Measurements from ENCODE around the gene DNAJC18. TPM values are rescaled to one million over a fixed set of nuclear protein-coding genes. Genes with fewer than 3 reads are reported as not detected.
A peak's percentile ranks its signal among the peaks of the same experiment; 100 is the strongest.
"Not testable (repeated sequence)": the region's sequence is repeated elsewhere in the genome, so short reads cannot be mapped to it uniquely, and the experiment has no call there.

DNAJC18 gene
- total RNA-seq, 2 donors from 2014 or later = 5.9 to 8.5 TPM

GRCh38 chr5:139451878-139452660, 12.7 kb upstream of the DNAJC18 start:
- Histone ChIP-seq H3K4me3 (no peak overlapping the region), H3K36me3 (peaks cover 6% of the 10 kb centered on the region), H3K27me3 (no peaks in the 10 kb centered on the region), H3K9me3 (no peaks in the 10 kb centered on the region), H3K27ac (no peak overlapping the region), H3K4me1 (peaks cover 0 to 6% of the 10 kb centered on the region in 2 donors)
- no peak for DNase-seq (ENCODE audit: low spot score)
- TF ChIP-seq, protein P1, sequence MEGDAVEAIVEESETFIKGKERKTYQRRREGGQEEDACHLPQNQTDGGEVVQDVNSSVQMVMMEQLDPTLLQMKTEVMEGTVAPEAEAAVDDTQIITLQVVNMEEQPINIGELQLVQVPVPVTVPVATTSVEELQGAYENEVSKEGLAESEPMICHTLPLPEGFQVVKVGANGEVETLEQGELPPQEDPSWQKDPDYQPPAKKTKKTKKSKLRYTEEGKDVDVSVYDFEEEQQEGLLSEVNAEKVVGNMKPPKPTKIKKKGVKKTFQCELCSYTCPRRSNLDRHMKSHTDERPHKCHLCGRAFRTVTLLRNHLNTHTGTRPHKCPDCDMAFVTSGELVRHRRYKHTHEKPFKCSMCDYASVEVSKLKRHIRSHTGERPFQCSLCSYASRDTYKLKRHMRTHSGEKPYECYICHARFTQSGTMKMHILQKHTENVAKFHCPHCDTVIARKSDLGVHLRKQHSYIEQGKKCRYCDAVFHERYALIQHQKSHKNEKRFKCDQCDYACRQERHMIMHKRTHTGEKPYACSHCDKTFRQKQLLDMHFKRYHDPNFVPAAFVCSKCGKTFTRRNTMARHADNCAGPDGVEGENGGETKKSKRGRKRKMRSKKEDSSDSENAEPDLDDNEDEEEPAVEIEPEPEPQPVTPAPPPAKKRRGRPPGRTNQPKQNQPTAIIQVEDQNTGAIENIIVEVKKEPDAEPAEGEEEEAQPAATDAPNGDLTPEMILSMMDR (IDR thresholded peaks at IDR 0.05) = no peak

- H3K4me3 ChIP-seq = no peak overlapping the region
- H3K27ac ChIP-seq = no peak overlapping the region
- no peaks in the 10 kb centered on the region for H3K27me3 ChIP-seq
- H3K36me3 ChIP-seq = peaks cover 6% of the 10 kb centered on the region
- TF ChIP-seq, protein P1 (IDR thresholded peaks at IDR 0.05) = no peak
- H3K4me1 ChIP-seq = peaks cover 0 to 12% of the 10 kb centered on the region in 2 donors
- H3K9me3 ChIP-seq = no peaks in the 10 kb centered on the region
- DNase-seq (ENCODE audit: low spot score) = no peak
Observed at GRCh38 chr5:139451176-139451575, 11.9 kb upstream of the DNAJC18 start.

DNA sequence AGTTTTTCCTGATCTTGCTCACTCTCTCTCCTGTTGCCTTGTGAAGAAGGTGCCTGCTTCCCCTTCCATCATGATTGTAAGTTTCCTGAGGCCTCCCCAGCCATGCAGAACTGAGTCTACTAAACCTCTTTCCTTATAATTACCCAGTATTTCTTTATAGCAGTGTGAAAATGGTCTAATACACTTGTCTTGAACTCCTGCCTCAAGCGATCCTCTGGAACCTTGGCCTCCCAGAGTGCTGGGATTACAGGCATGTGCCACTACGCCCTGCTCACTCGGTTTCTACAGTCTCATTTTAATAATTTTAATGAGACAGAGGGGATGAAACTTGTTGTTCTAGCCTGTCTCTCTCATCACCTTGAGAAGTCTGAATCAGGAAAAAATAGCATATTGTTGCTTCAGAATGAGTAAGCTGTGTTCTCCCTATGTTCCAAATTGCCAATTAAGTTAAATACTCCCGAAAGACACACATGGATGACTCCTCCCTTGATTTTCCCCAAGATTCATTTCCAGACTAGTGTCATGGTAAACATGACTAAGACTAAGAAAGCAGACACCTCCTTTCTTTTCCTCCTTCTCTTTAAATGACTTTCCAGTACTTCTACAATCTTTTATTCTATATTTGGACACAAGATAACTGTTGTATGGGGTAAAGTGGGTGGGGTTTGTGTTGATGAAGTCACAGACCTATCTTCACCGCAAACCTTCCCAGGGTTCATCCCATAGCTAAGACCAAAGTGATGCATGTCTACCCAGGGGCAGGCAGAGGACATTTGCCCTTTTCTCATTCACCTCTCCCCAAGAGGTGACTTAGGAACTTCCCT, 7.8 kb upstream of the DNAJC18 start:
- H3K4me1 ChIP-seq = peaks cover 0 to 12% of the 10 kb centered on the region in 2 donors
- no peak overlapping the region for H3K4me3 ChIP-seq
- H3K27me3 ChIP-seq = no peaks in the 10 kb centered on the region
- DNase-seq (ENCODE audit: low spot score) = no peak
- no peaks in the 10 kb centered on the region for H3K9me3 ChIP-seq
- peaks cover 6% of the 10 kb centered on the region for H3K36me3 ChIP-seq
- TF ChIP-seq, protein P1 (IDR thresholded peaks at IDR 0.05) = no peak
- no peak overlapping the region for H3K27ac ChIP-seq

- H3K36me3 ChIP-seq = no peaks in the 10 kb centered on the region
- peaks cover 0 to 12% of the 10 kb centered on the region in 2 donors for H3K4me1 ChIP-seq
- no peak for DNase-seq (ENCODE audit: low spot score)
- no peak overlapping the region for H3K4me3 ChIP-seq
- H3K27ac ChIP-seq = peak overlapping the region in 1 of 2 donors; percentile 16
- H3K27me3 ChIP-seq = no peaks in the 10 kb centered on the region
- H3K9me3 ChIP-seq = no peaks in the 10 kb centered on the region
- TF ChIP-seq, protein P1 (IDR thresholded peaks at IDR 0.05) = no peak
Observed at GRCh38 chr5:139445325-139446170, 6.2 kb upstream of the DNAJC18 start.

GRCh38 chr5:139443831-139444453, 4.6 kb upstream of the DNAJC18 start:
- Histone ChIP-seq H3K9me3 (no peaks in the 10 kb centered on the region), H3K4me3 (no peak overlapping the region), H3K27ac (no peak overlapping the region), H3K27me3 (no peaks in the 10 kb centered on the region), H3K36me3 (no peaks in the 10 kb centered on the region), H3K4me1 (peaks cover 0 to 18% of the 10 kb centered on the region in 2 donors)
- TF ChIP-seq, protein P1 (IDR thresholded peaks at IDR 0.05) = no peak
- no peak for DNase-seq (ENCODE audit: low spot score)

GRCh38 chr5:139440416-139440815, 1.1 kb upstream of the DNAJC18 start:
- H3K9me3 ChIP-seq; H3K27me3 ChIP-seq; DNase-seq (ENCODE audit: low spot score); H3K36me3 ChIP-seq; H3K4me3 ChIP-seq: not testable (repeated sequence)
- Histone ChIP-seq H3K27ac (peak overlapping the region; percentile 96 to 97), H3K4me1 (peaks cover 0 to 13% of the 10 kb centered on the region in 2 donors)

Data from right atrium auricular region (tissue), 2 donors.